ENCODE data around the gene LHPP. TPM values are rescaled to one million over a fixed set of nuclear protein-coding genes. Genes with fewer than 3 reads are reported as not detected.

LHPP gene
- total RNA-seq, 4 donors from 2014 or later: 12.3 to 25.0 (median 16.2) TPM

GRCh38 chr10:124639206-124639605 lies 177.6 kb downstream of the LHPP start:
- H3K27me3 ChIP-seq: no peaks in the 10 kb centered on the region
- H3K36me3 ChIP-seq: peaks cover 0 to 3% of the 10 kb centered on the region in 2 donors
- no peak overlapping the region for H3K27ac ChIP-seq
- H3K4me1 ChIP-seq: peaks cover 0 to 48% (median 21%) of the 10 kb centered on the region in 3 donors
- TF ChIP-seq POLR2AphosphoS5 (IDR thresholded peaks at IDR 0.05) (no peak), CTCF (IDR thresholded peaks at IDR 0.05) (no peak), EP300 (IDR thresholded peaks at IDR 0.05) (no peak), POLR2A (IDR thresholded peaks at IDR 0.05) (no peak)
- H3K4me3 ChIP-seq: no peak overlapping the region
- no peak for ATAC-seq
- H3K9me3 ChIP-seq: no peaks in the 10 kb centered on the region
- WGBS, 2 donors (ENCODE audit: low coverage in 1 of 2): 87 to 89% methylated on average over 1 to 3 of the region's 6 CpGs

DNA sequence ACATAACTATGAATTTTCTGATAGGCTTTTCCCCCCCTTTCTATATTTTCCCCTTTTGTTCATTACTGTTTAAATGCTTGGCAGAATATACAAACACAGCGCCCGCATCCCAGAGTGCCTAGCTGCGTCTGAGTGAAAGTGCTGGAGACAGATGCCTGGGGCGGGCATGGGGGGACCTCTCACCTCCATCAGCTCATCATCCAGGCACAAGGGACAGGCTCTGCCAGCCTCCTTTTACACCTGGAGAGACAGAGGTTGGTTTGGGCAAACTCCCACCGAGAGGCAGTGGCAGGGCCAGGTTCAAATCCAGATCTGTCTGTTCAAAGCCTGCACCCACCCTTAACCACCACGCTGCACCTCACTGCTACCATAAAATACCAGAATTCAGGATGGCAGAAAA lies 178.0 kb downstream of the LHPP start:
- Histone ChIP-seq H3K27me3 (no peaks in the 10 kb centered on the region), H3K4me1 (peaks cover 0 to 53% (median 21%) of the 10 kb centered on the region in 3 donors), H3K36me3 (peaks cover 0 to 3% of the 10 kb centered on the region in 2 donors), H3K27ac (no peak overlapping the region), H3K4me3 (no peak overlapping the region), H3K9me3 (no peaks in the 10 kb centered on the region)
- WGBS, 2 donors (ENCODE audit: low coverage in 1 of 2): 80 to 89% methylated on average over 1 to 4 of the region's 6 CpGs
- no peak for ATAC-seq
- TF ChIP-seq CTCF (IDR thresholded peaks at IDR 0.05) (no peak), POLR2A (IDR thresholded peaks at IDR 0.05) (no peak), POLR2AphosphoS5 (IDR thresholded peaks at IDR 0.05) (no peak), EP300 (IDR thresholded peaks at IDR 0.05) (no peak)

- H3K36me3 ChIP-seq: peaks cover 0 to 3% of the 10 kb centered on the region in 2 donors
- WGBS, 2 donors (ENCODE audit: low coverage in 1 of 2): no CpG with 5 or more reads among the region's 7 CpGs
- H3K27me3 ChIP-seq: no peaks in the 10 kb centered on the region
- no peak for ATAC-seq
- H3K27ac ChIP-seq: peak overlapping the region in 2 of 4 donors; percentile 64 to 69
- H3K9me3 ChIP-seq: no peaks in the 10 kb centered on the region
- TF ChIP-seq POLR2AphosphoS5 (IDR thresholded peaks at IDR 0.05): no peak
- TF ChIP-seq EP300 (IDR thresholded peaks at IDR 0.05): no peak
- TF ChIP-seq CTCF (IDR thresholded peaks at IDR 0.05): no peak
- no peak for TF ChIP-seq POLR2A (IDR thresholded peaks at IDR 0.05)
- H3K4me1 ChIP-seq: peaks cover 0 to 57% (median 25%) of the 10 kb centered on the region in 3 donors
- no peak overlapping the region for H3K4me3 ChIP-seq
These were observed 178.4 kb downstream of the LHPP start for GRCh38 chr10:124640056-124640455.

DNA sequence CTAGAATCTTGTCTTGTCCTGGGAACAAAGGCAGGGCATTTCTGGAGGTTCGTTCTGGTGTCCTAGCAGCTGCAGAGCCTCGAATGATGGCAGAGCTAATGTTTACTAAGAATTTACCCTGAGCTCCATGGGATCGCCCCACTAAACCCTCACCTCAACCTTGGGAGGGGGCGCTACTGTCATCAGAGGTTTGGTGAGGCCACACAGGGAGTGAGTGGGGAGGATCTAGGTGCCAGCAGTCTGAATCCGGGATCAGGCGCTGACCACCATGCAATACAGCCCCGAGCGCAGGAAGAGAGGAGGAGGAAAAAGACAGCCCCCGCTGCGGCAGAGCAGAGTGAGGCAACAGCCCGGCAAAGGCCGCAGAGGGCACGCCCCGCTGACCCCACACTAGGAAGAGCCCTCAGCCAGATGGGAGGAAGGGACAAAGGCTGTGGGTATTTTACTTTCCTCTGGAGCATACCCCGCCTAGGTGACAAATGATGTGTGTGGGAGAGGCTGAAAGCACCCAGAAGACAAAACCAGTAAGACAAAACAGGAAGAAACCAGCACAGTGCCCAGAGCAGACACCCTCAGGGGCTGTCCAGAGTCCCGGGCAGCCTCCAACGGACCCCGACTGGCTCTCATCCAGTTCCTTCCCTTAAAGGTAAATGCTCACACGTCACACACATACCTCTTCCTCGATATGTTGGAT lies 179.1 kb downstream of the LHPP start:
- WGBS, 2 donors (ENCODE audit: low coverage in 1 of 2): 25 to 66% methylated on average over 5 to 13 of the region's 20 CpGs
- H3K4me1 ChIP-seq: peaks cover 0 to 63% (median 25%) of the 10 kb centered on the region in 3 donors
- H3K4me3 ChIP-seq: no peak overlapping the region
- no peaks in the 10 kb centered on the region for H3K27me3 ChIP-seq
- TF ChIP-seq POLR2AphosphoS5 (IDR thresholded peaks at IDR 0.05): no peak
- TF ChIP-seq CTCF (IDR thresholded peaks at IDR 0.05): no peak
- no peak for TF ChIP-seq EP300 (IDR thresholded peaks at IDR 0.05)
- no peak for TF ChIP-seq POLR2A (IDR thresholded peaks at IDR 0.05)
- no peaks in the 10 kb centered on the region for H3K9me3 ChIP-seq
- H3K27ac ChIP-seq: peak overlapping the region in 3 of 4 donors; percentile 64 to 69 (median 65)
- peaks cover 0 to 3% of the 10 kb centered on the region in 2 donors for H3K36me3 ChIP-seq
- peak; percentile 51 for ATAC-seq
